A204.1 (cell line): ENCODE measurements around the gene SUV39H1.
A peak's percentile ranks its signal among the peaks of the same experiment; 100 is the strongest.
"Not testable (repeated sequence)": the region's sequence is repeated elsewhere in the genome, so short reads cannot be mapped to it uniquely, and the experiment has no call there.

Experiments used
- FAIRE-seq: peaks from 2 replicates; lab custom pipeline; 2012; peaks lifted over from hg19 to GRCh38; lab: Jason Lieb, UNC

SUV39H1 gene

DNA sequence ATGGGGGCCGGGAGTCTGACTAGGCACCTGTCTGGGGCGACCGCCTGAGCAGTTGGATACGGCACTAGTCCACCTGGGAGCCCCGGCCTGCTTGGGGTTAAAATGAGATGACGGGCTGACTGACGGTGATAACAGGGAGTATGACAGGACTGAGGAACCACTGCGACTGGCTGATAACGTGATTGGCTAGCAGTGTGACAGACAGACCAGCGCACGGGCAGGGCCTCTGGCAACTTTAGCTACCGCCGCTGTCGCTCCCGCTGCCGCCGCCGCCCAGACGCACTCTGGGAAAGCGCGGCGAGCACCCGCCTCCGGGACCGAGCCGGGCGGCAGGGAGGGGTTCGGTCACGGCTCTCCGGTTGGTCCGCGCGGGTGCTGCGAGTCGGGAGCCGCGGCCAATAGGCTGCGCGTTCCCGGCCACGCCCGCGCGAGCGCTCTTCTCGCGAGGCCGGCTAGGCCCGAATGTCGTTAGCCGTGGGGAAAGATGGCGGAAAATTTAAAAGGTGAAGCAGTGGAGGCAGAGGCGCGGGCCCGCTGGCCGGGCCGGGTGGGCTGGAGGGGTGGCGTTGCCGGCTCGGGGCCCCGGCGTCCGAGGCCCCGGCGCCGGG is at the start of gene SUV39H1:
Gene SUV39H1, plus strand, starts transcription at position 434 of the 608 bp plus-strand sequence. Its CDS starts 51 bp downstream, at position 485.
- FAIRE-seq: no peak

GRCh38 chrX:48648336-48648751 is 48.2 kb upstream of the SUV39H1 start:
- FAIRE-seq: peak; percentile 91

DNA sequence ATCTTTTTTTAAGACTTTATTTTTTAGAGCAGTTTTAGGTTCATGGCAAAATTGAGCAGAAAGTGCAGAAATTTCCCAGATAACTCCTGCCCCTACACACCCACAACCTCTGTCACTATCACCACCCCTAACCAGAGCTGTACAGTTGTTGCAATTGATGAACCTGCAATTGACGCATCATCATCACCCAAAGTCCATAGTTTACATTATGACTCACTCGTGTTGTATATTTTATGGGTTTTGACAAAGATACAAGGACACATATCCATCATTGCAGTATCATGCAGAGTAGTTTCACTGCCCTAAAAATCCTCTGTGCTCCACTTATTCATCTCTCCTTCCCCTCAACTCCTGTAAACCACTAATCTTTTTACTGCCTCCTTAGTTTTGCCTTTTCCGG is 47.4 kb upstream of the SUV39H1 start:
- no peak for FAIRE-seq

GRCh38 chrX:48652055-48652579 is 44.4 kb upstream of the SUV39H1 start:
- FAIRE-seq: not testable (repeated sequence)

DNA sequence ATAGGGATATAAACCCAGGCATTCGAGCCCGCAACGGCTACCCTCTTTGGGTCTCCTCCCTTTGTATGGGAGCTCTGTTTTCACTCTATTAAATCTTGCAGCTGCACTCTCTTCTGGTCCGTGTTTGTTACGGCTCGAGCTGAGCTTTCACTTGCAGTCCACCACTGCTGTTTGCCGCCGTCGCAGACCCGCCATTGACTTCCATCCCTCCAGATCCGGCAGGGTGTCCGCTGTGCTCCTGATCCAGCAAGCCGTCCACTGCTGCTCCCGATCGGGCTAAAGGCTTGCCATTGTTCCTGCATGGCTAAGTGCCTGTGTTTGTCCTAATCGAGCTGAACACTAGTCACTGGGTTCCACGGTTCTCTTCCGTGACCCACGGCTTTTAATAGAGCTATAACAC is 41.8 kb upstream of the SUV39H1 start:
- not testable (repeated sequence) for FAIRE-seq

DNA sequence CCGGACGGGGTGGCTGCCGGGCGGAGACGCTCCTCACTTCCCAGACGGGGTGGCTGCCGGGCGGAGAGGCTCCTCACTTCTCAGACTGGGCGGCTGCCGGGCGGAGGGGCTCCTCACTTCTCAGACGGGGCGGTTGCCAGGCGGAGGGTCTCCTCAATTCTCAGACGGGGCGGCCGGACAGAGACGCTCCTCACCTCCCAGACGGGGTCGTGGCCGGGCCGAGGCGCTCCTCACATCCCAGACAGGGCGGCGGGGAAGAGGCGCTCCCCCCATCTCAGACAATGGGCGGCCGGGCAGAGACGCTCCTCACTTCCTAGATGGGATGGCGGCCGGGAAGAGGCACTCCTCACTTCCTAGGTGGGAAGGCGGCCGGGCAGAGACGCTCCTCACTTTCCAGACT is 36.8 kb upstream of the SUV39H1 start:
- FAIRE-seq: not testable (repeated sequence)

- no peak for FAIRE-seq
Measured at GRCh38 chrX:48663241-48663640, 33.3 kb upstream of the SUV39H1 start.

GRCh38 chrX:48664156-48664555 is 32.4 kb upstream of the SUV39H1 start:
- no peak for FAIRE-seq

GRCh38 chrX:48665991-48666390 is 30.5 kb upstream of the SUV39H1 start:
- FAIRE-seq: no peak

DNA sequence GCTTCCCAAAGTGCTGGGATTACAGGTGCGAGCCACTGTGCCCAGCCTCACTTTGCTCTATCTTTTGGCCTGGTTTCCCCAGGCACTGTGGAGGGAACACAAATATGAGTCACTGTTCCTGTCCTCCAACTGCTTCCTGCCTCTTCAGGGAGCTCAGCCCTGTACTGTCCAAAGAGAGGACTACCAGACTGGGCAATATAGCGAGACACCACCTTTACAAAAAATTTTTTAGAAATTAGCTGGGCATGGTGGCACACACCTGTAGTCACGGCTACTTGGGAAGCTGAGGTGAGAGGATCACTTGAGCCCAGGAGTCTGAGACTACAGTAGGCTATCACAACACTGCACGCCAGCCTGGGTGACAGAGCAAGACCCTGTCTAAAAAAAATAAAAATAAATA is 29.9 kb upstream of the SUV39H1 start:
- FAIRE-seq: no peak

DNA sequence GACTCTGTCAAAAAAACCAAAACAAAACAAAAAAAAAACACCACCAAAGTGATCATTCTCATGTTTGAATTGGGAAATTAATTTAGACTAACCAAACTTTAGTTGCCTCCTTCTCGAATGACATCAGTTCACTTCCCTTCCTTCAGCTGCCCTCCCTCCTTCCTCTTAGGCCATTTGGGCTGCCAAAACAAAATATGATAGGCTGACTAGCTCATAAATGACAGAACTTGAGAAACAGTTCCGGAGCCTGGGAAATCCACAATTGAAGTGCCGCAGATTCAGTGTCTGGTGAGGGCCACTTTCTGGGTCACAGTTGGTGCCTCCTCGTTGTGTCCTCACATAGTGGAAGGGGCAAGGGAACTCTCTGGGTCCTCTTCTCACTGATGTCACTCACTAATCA is 29.0 kb upstream of the SUV39H1 start:
- FAIRE-seq: no peak

DNA sequence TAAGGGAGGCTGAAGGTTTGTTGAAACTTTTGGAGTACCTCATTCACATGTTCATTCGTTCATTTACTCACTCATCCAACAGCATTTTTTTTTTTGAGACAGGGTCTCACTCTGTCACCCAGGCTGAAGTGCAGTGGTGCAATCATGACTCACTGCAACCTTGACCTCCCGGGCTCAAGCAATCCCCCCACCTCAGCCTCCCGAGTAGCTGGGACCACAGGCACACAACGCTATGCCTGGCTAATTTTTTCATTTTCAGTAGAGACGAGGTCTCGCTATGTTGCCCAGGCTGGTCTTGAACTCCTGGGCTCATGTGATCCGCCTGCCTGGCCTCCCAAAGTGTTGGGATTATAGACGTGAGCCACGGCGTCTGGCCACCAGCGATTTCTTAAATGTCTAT is 28.3 kb upstream of the SUV39H1 start:
- not testable (repeated sequence) for FAIRE-seq

GRCh38 chrX:48676106-48676892 is 20.2 kb upstream of the SUV39H1 start:
- FAIRE-seq: no peak

GRCh38 chrX:48676893-48677270 is 19.7 kb upstream of the SUV39H1 start:
- no peak for FAIRE-seq

- FAIRE-seq: no peak
Measured at GRCh38 chrX:48677516-48677915, 19.0 kb upstream of the SUV39H1 start.

GRCh38 chrX:48680467-48680866 is 16.1 kb upstream of the SUV39H1 start:
- not testable (repeated sequence) for FAIRE-seq

- not testable (repeated sequence) for FAIRE-seq
Measured at GRCh38 chrX:48680925-48681324, 15.6 kb upstream of the SUV39H1 start.

- FAIRE-seq: no peak
Measured at GRCh38 chrX:48681539-48682183, 14.9 kb upstream of the SUV39H1 start.

- FAIRE-seq: not testable (repeated sequence)
Measured at GRCh38 chrX:48682795-48683194, 13.7 kb upstream of the SUV39H1 start.

- no peak for FAIRE-seq
Measured at GRCh38 chrX:48683411-48683982, 13.0 kb upstream of the SUV39H1 start, which contains the start of gene WAS. TSS of gene WAS (plus strand) at chrX:48683799. CDS start at chrX:48683854, 55 bp downstream.

DNA sequence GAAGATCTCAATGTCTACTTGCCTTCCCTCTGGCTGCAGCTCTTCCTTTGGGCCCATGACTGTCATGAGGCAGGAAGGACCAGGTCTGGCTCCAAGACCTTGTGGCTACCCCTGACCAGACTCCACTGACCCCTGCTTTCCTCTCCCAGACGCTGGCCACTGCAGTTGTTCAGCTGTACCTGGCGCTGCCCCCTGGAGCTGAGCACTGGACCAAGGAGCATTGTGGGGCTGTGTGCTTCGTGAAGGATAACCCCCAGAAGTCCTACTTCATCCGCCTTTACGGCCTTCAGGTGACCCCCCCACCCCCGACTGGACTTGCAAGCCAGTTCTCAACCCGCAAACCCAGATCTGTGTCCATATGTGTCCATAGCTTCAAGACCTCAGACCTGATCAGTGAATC is 12.4 kb upstream of the SUV39H1 start:
- no peak for FAIRE-seq

- FAIRE-seq: no peak
Measured at GRCh38 chrX:48685416-48685815, 11.1 kb upstream of the SUV39H1 start.
